ENCODE results near the gene TEX14. TPM values are rescaled to one million over a fixed set of nuclear protein-coding genes. Genes with fewer than 3 reads are reported as not detected.
A peak's percentile ranks its signal among the peaks of the same experiment; 100 is the strongest.
"Not testable (repeated sequence)": the region's sequence is repeated elsewhere in the genome, so short reads cannot be mapped to it uniquely, and the experiment has no call there.

Gene TEX14
- total RNA-seq, 1 donor from 2014 or later: not detected

DNA sequence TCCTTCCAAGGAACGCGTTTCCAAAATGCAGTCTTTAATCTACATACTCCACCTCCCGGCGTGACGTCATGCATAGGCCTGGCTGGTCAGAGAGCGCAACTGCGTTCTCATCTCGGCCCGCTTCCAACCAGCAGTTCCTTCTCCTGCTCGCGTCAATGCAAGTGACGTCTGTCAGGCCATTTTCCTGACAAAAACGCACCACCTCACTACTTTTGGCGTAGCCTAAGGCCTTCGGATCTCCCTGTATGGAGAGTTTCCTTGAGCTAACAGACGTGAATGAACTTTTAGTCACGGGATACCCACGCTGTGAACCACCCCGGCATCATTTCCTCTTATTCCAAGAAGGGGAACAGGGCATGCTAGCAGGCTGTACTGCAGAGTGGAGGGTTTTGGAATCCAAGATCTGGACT is 25.0 kb downstream of the TEX14 start:
- intact Hi-C loops (cut with DNase I): no loop called here
- H3K4me1 ChIP-seq: no peaks in the 10 kb centered on the region
- TF ChIP-seq, protein P1, sequence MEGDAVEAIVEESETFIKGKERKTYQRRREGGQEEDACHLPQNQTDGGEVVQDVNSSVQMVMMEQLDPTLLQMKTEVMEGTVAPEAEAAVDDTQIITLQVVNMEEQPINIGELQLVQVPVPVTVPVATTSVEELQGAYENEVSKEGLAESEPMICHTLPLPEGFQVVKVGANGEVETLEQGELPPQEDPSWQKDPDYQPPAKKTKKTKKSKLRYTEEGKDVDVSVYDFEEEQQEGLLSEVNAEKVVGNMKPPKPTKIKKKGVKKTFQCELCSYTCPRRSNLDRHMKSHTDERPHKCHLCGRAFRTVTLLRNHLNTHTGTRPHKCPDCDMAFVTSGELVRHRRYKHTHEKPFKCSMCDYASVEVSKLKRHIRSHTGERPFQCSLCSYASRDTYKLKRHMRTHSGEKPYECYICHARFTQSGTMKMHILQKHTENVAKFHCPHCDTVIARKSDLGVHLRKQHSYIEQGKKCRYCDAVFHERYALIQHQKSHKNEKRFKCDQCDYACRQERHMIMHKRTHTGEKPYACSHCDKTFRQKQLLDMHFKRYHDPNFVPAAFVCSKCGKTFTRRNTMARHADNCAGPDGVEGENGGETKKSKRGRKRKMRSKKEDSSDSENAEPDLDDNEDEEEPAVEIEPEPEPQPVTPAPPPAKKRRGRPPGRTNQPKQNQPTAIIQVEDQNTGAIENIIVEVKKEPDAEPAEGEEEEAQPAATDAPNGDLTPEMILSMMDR (IDR thresholded peaks at IDR 0.05): no peak

DNA sequence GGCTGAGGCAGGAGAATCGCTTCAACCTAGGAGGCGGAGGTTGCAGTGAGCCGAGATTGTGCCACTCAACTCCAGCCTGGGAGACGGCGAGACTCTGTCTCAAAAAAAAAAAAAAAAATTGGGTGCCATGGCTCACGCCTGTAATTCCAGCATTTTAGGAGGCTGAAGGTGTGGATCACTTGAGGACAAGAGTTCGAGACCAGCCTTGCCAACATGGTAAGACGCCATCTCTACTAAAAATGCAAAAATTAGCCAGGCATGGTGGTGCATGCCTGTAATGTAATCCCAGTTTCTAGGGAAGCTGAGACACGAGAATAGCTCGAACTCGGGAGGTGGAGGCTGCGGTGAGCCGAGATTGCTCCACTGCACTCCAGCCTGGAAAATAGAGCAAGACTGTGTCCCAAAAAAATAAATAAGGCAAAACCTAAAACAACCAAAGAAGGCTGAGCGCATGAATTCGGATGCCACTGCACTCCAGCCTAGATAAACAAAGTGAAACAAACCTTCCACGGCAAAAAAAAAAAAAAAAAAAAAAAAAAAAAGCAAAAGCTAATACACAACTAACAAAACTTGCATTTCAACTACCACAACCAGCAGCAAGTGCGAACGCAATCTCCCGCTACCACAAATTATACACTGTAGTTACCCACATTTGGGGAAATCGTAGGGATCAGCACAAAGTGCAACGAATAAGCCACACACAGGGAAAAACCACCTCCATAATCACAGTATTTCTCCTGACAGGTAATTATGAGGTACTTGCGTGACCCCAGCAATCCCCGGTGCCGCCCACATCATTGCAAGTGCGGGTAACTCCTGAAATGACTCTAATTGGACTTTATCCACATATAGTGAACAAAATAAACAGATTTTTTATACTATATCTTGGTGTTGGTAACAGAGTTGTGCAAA is 25.6 kb downstream of the TEX14 start:
- no peak overlapping the region for H3K27ac ChIP-seq
- no peaks in the 10 kb centered on the region for H3K9me3 ChIP-seq
- peak overlapping the region in 1 of 2 donors; percentile 12 for H3K4me3 ChIP-seq

More for the DNA sequence above, 25.0 kb downstream of the TEX14 start:
- no peaks in the 10 kb centered on the region for H3K27me3 ChIP-seq
- peak; percentile 24 to 78 for DNase-seq (ENCODE audit: low spot score in 2 of 2)
- H3K4me3 ChIP-seq: peak overlapping the region in 1 of 2 donors; percentile 12
- H3K36me3 ChIP-seq: no peaks in the 10 kb centered on the region
- H3K27ac ChIP-seq: no peak overlapping the region
- no peaks in the 10 kb centered on the region for H3K9me3 ChIP-seq

DNA sequence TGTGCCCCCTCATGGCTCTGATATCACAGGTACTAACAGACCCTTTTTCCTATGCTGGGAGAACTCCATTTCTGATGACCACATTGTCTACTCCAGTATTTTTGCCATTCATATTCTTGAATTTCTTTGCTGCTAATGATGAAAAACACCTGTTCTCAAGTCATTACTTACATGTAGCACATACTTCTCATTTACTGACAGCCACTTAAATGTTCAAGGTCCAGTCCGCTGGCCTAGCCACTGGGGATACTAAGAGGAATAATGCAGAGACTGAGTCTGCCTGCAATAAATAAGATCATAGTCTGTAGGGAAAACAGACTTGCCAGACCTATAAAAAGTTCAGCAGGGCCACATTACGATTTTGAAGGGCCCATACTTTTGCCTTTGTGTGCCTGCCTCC is 27.5 kb downstream of the TEX14 start:
- Histone ChIP-seq H3K9me3 (no peaks in the 10 kb centered on the region), H3K4me3 (no peak overlapping the region), H3K4me1 (no peaks in the 10 kb centered on the region), H3K27ac (no peak overlapping the region), H3K36me3 (no peaks in the 10 kb centered on the region), H3K27me3 (no peaks in the 10 kb centered on the region)
- DNase-seq (ENCODE audit: low spot score in 2 of 2): no peak
- TF ChIP-seq, protein P1 (IDR thresholded peaks at IDR 0.05): no peak
- intact Hi-C loops (cut with DNase I): no loop called here

More for the DNA sequence above, 25.6 kb downstream of the TEX14 start:
- intact Hi-C loops (cut with DNase I): no loop called here
- Histone ChIP-seq H3K36me3 (no peaks in the 10 kb centered on the region), H3K27me3 (no peaks in the 10 kb centered on the region), H3K4me1 (no peaks in the 10 kb centered on the region)
- TF ChIP-seq, protein P1 (IDR thresholded peaks at IDR 0.05): no peak
- no peak for DNase-seq (ENCODE audit: low spot score in 2 of 2)

DNA sequence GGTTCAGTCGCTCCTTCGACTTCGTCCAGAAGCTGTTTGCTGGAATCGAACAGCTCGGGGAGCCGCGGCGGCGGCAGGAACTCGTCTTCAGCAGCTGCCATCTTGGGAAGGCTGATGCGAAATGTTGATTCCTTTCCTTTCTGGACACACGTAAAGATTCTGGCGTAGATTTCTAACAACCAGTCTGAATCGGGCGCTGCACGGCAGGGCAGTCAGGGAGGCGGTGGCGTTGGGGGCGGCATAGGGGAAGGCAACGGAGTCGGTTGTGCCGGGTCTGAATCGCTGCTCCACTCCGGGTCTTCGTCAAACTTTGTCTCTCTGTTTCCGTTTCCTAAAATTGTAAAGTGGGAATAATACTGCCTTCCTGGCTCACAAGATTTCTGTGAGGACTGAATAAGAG is 30.3 kb downstream of the TEX14 start:
- H3K4me3 ChIP-seq: no peak overlapping the region
- no peaks in the 10 kb centered on the region for H3K36me3 ChIP-seq
- no peak for DNase-seq (ENCODE audit: low spot score in 2 of 2)
- intact Hi-C loops (cut with DNase I): no loop called here
- H3K27me3 ChIP-seq: no peaks in the 10 kb centered on the region
- no peaks in the 10 kb centered on the region for H3K9me3 ChIP-seq
- TF ChIP-seq, protein P1 (IDR thresholded peaks at IDR 0.05): no peak
- H3K27ac ChIP-seq: no peak overlapping the region
- no peaks in the 10 kb centered on the region for H3K4me1 ChIP-seq

DNA sequence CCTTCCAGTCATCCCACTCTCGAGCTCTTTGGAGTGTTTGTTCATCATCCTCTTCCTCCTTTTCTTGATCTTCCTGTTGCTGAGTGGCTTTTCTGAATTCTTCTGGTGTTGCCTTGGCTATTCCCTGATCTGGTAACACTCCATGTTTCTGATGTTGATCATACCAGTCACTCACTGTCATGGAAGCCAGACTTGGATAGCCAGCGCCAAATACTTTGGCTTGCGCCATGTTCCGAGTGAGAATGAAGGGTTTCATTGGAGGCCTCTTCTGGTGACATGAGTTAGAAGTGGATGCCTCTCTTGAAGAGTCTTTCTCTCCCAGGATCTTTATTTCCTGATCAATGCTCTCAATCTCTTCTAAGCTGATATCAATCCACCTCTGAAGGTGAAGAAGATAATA is 31.2 kb downstream of the TEX14 start:
- H3K4me3 ChIP-seq: no peak overlapping the region
- no peaks in the 10 kb centered on the region for H3K36me3 ChIP-seq
- no peaks in the 10 kb centered on the region for H3K4me1 ChIP-seq
- no peak for DNase-seq (ENCODE audit: low spot score in 2 of 2)
- H3K9me3 ChIP-seq: no peaks in the 10 kb centered on the region
- TF ChIP-seq, protein P1 (IDR thresholded peaks at IDR 0.05): no peak
- no peak overlapping the region for H3K27ac ChIP-seq
- H3K27me3 ChIP-seq: no peaks in the 10 kb centered on the region
- intact Hi-C loops (cut with DNase I): no loop called here

DNA sequence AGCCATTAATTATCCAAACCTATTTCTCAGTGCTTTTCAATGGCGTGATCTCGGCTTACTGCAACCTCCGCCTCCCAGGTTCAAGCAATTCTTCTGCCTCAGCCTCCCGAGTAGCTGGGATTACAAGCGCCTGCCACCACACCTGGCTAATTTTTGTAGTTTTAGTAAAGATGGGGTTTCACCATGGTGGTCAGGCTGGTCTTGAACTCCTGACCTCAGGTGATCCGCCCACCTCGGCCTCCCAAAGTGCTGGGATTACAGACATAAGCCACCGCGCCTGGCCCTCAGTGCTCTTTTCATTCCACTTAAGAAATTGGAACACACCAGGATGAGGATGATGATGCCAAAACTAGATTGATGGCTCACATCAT is 32.1 kb downstream of the TEX14 start:
- peak overlapping the region; percentile 41 to 52 for H3K4me3 ChIP-seq
- intact Hi-C loops (cut with DNase I): loop anchor here (1.0 to 2.0 kb wide), 2 partner anchors 27 to 141 kb away; no protein-coding TSS in a partner anchor
- DNase-seq (ENCODE audit: low spot score in 2 of 2): not testable (repeated sequence)

More for the DNA sequence above, 32.1 kb downstream of the TEX14 start:
- H3K9me3 ChIP-seq, H3K4me1 ChIP-seq, H3K36me3 ChIP-seq, H3K27me3 ChIP-seq: not testable (repeated sequence)
- peak overlapping the region in 1 of 2 donors; percentile 64 for H3K27ac ChIP-seq

Measured in ascending aorta (tissue), 2 donors.